H1 (cell line): Measurements from ENCODE around the gene KLHL36. TPM values are rescaled to one million over a fixed set of nuclear protein-coding genes. Genes with fewer than 3 reads are reported as not detected.

Source experiments
- CTBP2 ChIP-seq: IDR thresholded peaks from 2 replicates; pipeline ENCODE4 v1.7.0; 2011; ENCODE audit warnings: borderline replicate concordance, mild to moderate bottlenecking, moderate library complexity, mixed read lengths, low read length; ENCODE audit not compliant: insufficient read depth, insufficient read length
- polyA plus RNA-seq, 7 experiments: library from polyadenylated mRNA; depleted of rRNA in 3 of 7; stranded (reverse) in 5 of 7; unstranded in 2 of 7; fragments of >200 nt in 5 of 7; fragments of 200-250 nt in 2 of 7; gene quantifications; 1 replicate in 5 of 7; 2 replicates in 1 of 7; 4 replicates in 1 of 7; pipeline versions ENCODE4 v1.2.1 to v1.2.3, GENCODE V29; 2011 to 2013; ENCODE audit warnings: missing spikeins in 2 of 7, mixed read lengths in 2 of 7
- total RNA-seq: library from RNA; stranded (reverse); fragmentation: NEBNext Ultra II Directional; extraction: Animal tissue kit (Norgen Biotek cat#: 25700); gene quantifications from 2 replicates; pipeline ENCODE4 v1.2.1, GENCODE V29; 2021

Gene KLHL36
- total and polyA plus RNA-seq, 2 of the 8 experiments (the other 6 are each of a cell fraction or from before 2014, with no cell fraction given) = 22.9 to 33.6 TPM

DNA sequence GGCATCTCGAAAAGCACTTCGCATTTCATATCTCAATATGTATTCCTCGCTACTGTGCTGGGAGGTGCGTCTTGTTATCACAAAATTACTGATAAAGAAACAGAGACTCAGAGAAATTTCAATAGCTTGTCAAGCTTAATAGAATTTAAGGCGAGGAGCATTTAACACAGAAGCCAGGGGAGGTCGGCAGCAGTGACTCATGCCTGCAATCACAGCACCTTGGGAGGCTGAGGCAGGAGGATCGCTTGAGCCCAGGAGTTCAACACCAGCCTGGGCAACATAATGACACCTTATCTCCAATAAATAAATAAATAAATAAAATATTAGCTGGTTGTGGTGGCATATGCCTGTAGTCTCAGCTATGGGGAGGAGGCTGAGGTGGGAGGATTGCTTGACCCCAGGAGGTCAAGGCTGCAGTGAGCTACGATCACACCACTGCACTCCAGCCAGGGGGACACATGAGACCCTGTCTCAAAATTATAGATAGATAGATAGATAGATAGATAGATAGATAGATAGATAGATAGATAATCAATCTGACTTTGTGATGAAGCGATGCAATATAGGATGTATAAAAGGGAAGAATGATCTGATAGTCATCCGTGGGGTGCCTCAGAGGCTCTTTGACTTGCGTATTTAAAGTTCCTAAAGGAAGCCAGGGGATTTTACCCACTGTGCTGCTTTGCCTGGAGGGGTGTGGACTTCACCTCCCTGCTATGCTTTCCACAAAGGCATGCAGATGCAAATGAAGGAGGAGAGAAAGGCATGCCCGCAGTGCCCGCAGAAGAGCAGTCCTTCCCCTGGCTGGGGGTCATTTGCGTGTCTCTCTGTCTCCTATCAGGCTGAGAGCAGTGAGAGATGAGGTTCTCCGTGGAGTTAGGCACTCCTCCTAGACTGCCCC is 35.6 kb downstream of the KLHL36 start (continued):
- TF ChIP-seq CTBP2 = peak; percentile 61
- TF ChIP-seq, all 59 proteins: peak for 5
